Coronary artery (tissue), 2 donors: Measurements from ENCODE around the gene NAV2.

Experiments used
- DNase-seq: peaks from one replicate; pipeline ENCODE4 v3.0.0-alpha.2; 2017; ENCODE audit warnings: low spot score
- H3K27ac ChIP-seq, 2 donors: fragments of 200-600 bp; sonication (generic); one replicate each; pipeline ENCODE4 v1.5.1; 2016 to 2019
- H3K4me3 ChIP-seq: fragments of 200-600 bp; sonication (generic); 2 replicates; pipeline ENCODE4 v1.5.1; 2016; ENCODE audit warnings: mild to moderate bottlenecking, moderate library complexity
- TF ChIP-seq, protein P1 (sequence below): fragments of 200-600 bp; sonication (generic); IDR thresholded peaks from one replicate; pipeline ENCODE4 v1.5.1; 2019; ENCODE audit warnings: antibody characterized with exemption

The NAV2 gene

GRCh38 chr11:19827399-19828135 lies 114.9 kb downstream of the NAV2 start:
- Histone ChIP-seq H3K4me3 (no peak overlapping the region), H3K27ac (no peak overlapping the region)
- no peak for DNase-seq
- TF ChIP-seq, protein P1, sequence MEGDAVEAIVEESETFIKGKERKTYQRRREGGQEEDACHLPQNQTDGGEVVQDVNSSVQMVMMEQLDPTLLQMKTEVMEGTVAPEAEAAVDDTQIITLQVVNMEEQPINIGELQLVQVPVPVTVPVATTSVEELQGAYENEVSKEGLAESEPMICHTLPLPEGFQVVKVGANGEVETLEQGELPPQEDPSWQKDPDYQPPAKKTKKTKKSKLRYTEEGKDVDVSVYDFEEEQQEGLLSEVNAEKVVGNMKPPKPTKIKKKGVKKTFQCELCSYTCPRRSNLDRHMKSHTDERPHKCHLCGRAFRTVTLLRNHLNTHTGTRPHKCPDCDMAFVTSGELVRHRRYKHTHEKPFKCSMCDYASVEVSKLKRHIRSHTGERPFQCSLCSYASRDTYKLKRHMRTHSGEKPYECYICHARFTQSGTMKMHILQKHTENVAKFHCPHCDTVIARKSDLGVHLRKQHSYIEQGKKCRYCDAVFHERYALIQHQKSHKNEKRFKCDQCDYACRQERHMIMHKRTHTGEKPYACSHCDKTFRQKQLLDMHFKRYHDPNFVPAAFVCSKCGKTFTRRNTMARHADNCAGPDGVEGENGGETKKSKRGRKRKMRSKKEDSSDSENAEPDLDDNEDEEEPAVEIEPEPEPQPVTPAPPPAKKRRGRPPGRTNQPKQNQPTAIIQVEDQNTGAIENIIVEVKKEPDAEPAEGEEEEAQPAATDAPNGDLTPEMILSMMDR, result no peak

- no peak overlapping the region for H3K27ac ChIP-seq
- no peak for DNase-seq
Observed at GRCh38 chr11:19828382-19829108, 115.9 kb downstream of the NAV2 start.

DNA sequence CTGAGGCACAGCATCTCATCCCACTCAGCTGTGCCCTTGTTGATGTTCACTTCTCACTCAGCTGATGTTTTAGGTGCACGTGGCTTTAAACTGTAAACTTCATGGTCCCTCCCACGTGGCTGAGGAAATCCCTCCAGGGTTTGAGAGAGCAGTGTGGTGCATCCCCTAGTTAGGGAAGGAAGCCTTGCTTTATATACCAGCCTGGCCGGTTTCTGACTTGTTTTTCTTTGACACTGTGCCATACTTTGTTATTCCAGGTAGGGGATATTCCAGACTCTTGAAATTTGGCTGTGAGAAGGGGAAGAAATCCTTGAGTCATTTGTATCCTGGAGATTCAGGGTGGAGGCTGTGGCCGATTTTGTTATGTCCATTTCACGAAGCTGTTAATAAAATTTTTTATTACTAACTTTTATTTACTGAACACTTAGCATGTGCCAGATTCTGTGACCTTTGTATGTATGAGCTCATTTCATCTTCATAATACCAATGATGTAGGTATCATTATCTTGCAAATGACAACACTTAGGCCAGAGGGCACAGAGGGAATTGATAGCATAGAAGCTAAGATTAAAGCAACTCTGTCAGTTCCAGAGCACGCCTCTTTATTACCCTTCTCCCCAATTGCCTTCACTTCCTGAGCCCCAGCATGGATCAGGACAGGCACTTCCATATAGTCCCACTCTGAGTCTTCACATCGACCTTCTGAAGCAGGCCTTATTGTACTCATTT lies 116.6 kb downstream of the NAV2 start:
- DNase-seq, result no peak
- Histone ChIP-seq H3K4me3 (no peak overlapping the region), H3K27ac (no peak overlapping the region)
- TF ChIP-seq, protein P1, result no peak

More at GRCh38 chr11:19828382-19829108, 115.9 kb downstream of the NAV2 start:
- TF ChIP-seq, protein P1, result no peak
- no peak overlapping the region for H3K4me3 ChIP-seq

- TF ChIP-seq, protein P1, result no peak
- H3K27ac ChIP-seq, result no peak overlapping the region
Observed at GRCh38 chr11:19832086-19832750, 119.6 kb downstream of the NAV2 start.

DNA sequence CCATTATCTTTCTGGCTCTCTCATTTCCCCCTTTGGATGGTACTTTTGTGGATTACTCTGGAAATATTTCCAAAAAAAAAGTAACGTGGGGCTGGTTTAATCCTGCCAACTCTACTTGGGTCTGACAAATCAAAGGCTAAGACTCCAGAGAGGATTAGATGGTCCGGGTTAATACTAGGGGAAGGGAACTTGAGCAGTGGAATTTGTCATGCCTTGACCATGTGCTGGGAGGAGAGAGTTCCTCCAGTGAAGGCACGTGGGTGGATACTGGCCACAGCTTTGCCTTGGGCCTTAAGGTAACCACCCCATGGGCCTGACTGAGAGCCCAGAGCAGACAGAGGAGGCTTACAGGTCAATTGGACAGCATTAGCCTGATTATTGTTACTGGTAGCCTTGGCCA lies 120.3 kb downstream of the NAV2 start:
- no peak overlapping the region for H3K27ac ChIP-seq
- no peak for DNase-seq
- TF ChIP-seq, protein P1, result no peak
- H3K4me3 ChIP-seq, result no peak overlapping the region

More at GRCh38 chr11:19832086-19832750, 119.6 kb downstream of the NAV2 start:
- H3K4me3 ChIP-seq, result no peak overlapping the region
- no peak for DNase-seq

DNA sequence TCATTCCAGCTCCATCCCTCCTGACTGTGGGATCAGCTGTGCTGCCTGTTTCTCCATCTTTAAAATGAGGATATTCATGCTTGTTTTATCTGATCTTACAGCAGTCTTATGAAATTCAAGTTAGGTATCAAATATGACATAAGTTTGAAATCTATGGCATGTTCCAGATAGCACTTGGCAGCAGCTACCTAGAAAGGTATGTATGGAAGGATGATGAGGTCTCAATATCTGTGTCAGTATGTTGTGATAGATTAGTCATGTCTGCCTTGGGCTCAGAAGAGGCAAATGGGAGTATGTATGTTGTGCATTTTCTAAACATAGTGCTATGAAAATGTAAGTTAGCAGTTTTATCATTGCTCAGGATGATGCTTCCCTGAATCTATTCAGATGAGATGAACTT lies 122.1 kb downstream of the NAV2 start:
- no peak overlapping the region for H3K27ac ChIP-seq
- no peak overlapping the region for H3K4me3 ChIP-seq
- DNase-seq, result no peak
- TF ChIP-seq, protein P1, result no peak
